Aorta (tissue), 5 donors: ENCODE data around the gene SRCAP. TPM values are rescaled to one million over a fixed set of nuclear protein-coding genes. Genes with fewer than 3 reads are reported as not detected.

Source experiments
- ATAC-seq: fragments of 200-7000 bp; cut with Tn5 transposase; one replicate; pipeline ENCODE4 v1.9.1; 2022; ENCODE audit warnings: moderate library complexity; ENCODE audit not compliant: low FRiP score
- DNase-seq, 2 donors: peaks; one replicate each; pipeline ENCODE4 v3.0.0-alpha.2; 2020
- H3K27ac ChIP-seq, 2 donors: one replicate each; pipeline ENCODE4 v1.5.1; 2013; ENCODE audit warnings: low read length in 2 of 2, mild to moderate bottlenecking in 2 of 2, moderate library complexity in 2 of 2, control low read depth in 1 of 2, inconsistent platforms in 1 of 2, low read depth in 1 of 2
- H3K27me3 ChIP-seq, 2 donors: one replicate each; pipeline ENCODE4 v1.6.1; 2013; ENCODE audit warnings: control low read depth in 1 of 2, low read length in 1 of 2, mild to moderate bottlenecking in 1 of 2, moderate library complexity in 1 of 2; ENCODE audit not compliant: insufficient read depth in 2 of 2, control insufficient read depth in 1 of 2
- H3K36me3 ChIP-seq, 2 donors: one replicate each; pipeline ENCODE4 v1.6.1; 2013; ENCODE audit warnings: control low read depth in 1 of 2, low read length in 1 of 2, mild to moderate bottlenecking in 1 of 2; ENCODE audit not compliant: insufficient read depth in 2 of 2, control insufficient read depth in 1 of 2
- H3K4me1 ChIP-seq, 2 donors: one replicate each; pipeline ENCODE4 v1.6.1; 2013; ENCODE audit warnings: low read length in 2 of 2, control low read depth in 1 of 2, mild to moderate bottlenecking in 1 of 2, moderate library complexity in 1 of 2; ENCODE audit not compliant: insufficient read depth in 2 of 2, control insufficient read depth in 1 of 2
- H3K4me3 ChIP-seq, 2 donors: one replicate each; pipeline ENCODE4 v1.5.1; 2013; ENCODE audit warnings: low read length in 2 of 2, control low read depth in 1 of 2, mild to moderate bottlenecking in 1 of 2
- H3K9me3 ChIP-seq: one replicate; pipeline ENCODE4 v1.6.1; 2013; ENCODE audit warnings: mild to moderate bottlenecking, low read length; ENCODE audit not compliant: control insufficient read depth
- WGBS, 2 donors: extraction: QIAGEN DNeasy Blood & Tissue Kit; methylation state at CpG; one replicate each; pipeline ENCODE4 v1.1.7; 2013; 5-methylcytosine and 5-hydroxymethylcytosine counted together
- intact Hi-C, 2 donors: fragments of 100-400 bp; cut with DNase I; formaldehyde crosslinking; loops; one replicate each; pipeline versions ENCODE4 v1.14.2 to v1.15.0; 2022
- polyA plus RNA-seq, 2 donors: library from polyadenylated mRNA; stranded (reverse); fragments of 200-250 nt; gene quantifications; one replicate each; pipeline ENCODE4 v1.2.3, GENCODE V29; 2013
- total RNA-seq, 2 donors: library from RNA; stranded (reverse); fragmentation: NEBNext Ultra II Directional; extraction: Animal tissue kit (Norgen Biotek cat#: 25700); gene quantifications; one replicate each; pipeline ENCODE4 v1.2.1, GENCODE V29; 2021
- donor health status: healthy with polysubstance abuse.
- donor health status: Bipolar disorder and iron deficiency.
- donor health status: DM: no; HTN: no; CAD: no.
- donor health status: DM: no; HTN: no; CAD: no.
- donor health status: DM: yes; HTN: yes; CAD: no.

Gene SRCAP
- total and polyA plus RNA-seq, 4 donors = 7.1 to 66.2 (median 34.9) TPM

DNA sequence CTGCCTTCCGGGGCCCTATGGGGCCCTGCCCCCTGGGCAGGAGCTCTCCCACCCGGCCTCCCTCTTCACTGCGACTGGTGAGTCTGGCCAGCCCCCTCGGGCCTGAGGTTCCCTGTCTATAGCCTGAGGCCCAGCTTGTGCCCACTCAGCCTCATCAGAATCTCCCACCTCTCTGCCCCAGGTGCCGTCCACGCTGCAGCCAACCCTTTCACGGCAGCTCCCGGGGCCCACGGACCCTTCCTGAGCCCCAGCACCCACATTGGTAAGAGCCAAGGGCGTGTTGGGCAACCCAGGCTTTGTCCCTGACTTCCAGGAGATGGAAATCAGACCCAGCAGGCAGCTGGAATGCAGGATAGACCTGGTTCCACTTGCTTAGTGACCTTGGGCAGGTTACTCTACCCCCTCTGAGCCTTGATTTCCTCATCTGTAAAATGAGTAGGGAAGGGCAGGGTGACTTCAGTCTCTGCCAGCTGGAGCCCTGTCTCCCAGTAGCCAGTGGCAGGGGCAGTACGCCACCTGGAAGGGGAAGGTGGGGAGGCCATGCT lies 31.5 kb upstream of the SRCAP start:
- no peak for DNase-seq
- Histone ChIP-seq H3K27ac (no peak overlapping the region), H3K36me3 (peaks cover 0 to 13% of the 10 kb centered on the region in 2 donors), H3K4me3 (no peak overlapping the region), H3K4me1 (no peaks in the 10 kb centered on the region), H3K9me3 (no peaks in the 10 kb centered on the region), H3K27me3 (no peaks in the 10 kb centered on the region)
- WGBS, 2 donors = 83 to 91% methylated on average over 11 of the region's 11 CpGs
- ATAC-seq = no peak
- intact Hi-C loops = no loop called here

DNA sequence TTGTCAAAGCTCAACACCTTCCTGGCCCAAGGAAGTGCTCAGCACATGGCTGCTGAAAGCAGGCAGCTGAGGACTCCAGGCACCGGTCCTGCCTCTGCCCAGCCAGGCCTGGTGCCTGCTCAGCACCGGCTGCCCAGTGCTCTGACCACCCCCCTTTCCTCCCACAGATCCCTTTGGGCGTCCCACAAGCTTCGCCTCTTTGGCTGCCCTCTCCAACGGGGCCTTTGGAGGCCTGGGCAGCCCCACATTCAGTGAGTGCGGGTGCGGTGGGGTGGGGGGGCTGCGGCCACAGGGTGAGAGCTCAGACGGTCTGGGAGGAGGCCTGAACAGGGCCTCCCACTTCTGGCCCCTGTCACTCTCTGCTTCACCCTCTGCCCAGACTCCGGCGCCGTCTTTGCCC lies 30.6 kb upstream of the SRCAP start:
- ATAC-seq (no peak), DNase-seq (no peak)
- Histone ChIP-seq H3K9me3 (no peaks in the 10 kb centered on the region), H3K4me3 (no peak overlapping the region), H3K27ac (no peak overlapping the region), H3K4me1 (no peaks in the 10 kb centered on the region), H3K36me3 (peaks cover 0 to 11% of the 10 kb centered on the region in 2 donors), H3K27me3 (no peaks in the 10 kb centered on the region)
- intact Hi-C loops = no loop called here
- 83 to 84% methylated on average over 10 to 12 of the region's 12 CpGs for WGBS, 2 donors

DNA sequence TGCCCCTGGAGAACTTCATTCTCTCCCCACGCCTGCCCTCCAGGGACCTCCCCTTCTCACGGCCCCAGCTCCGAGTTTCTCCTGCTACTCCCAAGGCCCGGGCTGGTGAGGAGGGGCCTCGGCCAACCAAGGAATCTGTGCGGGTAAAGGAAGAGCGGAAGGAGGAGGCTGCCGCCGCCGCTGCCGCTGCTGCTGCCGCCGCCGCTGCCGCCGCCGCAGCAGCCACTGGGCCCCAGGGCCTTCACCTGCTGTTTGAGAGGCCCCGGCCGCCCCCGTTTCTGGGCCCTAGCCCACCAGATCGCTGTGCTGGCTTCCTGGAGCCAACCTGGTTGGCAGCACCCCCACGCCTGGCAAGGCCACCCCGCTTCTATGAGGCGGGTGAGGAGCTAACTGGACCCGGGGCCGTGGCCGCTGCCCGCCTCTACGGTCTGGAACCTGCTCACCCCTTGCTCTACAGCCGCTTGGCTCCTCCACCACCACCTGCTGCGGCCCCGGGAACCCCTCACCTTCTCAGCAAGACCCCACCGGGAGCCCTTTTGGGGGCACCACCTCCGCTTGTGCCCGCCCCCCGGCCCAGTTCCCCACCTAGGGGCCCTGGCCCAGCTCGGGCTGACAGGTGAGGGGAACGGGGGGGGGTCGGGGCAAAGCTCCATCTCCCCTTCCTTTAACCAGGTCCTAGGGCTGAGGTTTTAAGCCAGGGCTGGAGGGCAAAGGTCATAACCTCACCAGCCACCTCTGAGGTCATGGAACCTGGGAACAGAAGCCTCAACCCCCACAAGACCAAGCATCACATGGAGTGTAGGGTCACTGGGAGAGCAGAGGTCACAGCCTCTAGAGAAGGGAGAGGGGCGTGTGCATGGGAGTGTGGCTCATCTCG lies 29.7 kb upstream of the SRCAP start:
- DNase-seq (no peak), ATAC-seq (no peak)
- 87 to 89% methylated on average over 36 to 41 of the region's 41 CpGs for WGBS, 2 donors
- Histone ChIP-seq H3K27me3 (no peaks in the 10 kb centered on the region), H3K9me3 (no peaks in the 10 kb centered on the region), H3K27ac (no peak overlapping the region), H3K4me1 (no peaks in the 10 kb centered on the region), H3K36me3 (peaks cover 0 to 11% of the 10 kb centered on the region in 2 donors), H3K4me3 (no peak overlapping the region)
- intact Hi-C loops = no loop called here

DNA sequence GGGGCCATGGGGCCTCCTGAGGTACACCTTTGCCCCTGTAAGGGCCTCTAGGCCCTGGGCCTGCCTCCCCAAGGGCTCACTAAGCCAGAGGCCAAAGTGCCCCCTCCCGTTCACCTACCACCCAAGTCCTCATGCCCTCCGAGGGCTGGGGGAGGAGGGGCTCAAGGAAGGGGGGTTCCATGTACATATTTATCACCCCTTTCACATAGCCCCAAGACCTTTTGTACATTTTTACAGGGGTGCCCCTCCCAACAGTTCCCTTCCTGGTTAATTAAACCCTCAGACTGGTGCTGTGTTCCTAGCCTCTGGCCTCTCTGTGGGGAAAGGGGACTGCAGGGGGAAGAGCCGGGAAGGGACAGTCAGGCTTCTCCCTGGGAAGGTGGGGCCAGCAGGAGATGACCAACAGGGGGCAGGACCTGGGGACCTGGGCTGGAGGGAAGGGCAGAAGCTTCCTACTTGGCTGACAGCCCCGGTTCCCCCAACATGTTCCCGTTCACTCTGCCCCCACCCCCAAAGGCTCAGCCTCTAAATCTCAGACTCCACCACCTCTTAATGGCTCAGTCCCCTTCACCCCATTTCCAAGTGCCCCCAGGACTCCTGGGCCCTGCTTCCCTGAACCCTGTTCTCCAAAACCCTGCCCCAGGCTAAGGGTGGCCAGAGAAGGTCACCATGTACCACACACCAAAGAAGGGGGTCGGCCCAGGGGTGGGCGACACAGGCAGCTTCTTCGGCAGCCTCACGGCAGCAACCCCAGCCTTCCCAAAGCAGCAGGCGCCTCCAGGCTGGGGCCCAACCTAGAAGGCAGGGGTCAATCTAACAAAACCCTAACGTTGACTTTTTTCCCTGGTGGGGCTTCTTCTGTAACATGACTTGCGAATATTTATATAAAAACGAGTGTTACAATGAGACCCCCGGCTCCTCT lies 28.8 kb upstream of the SRCAP start:
- ATAC-seq = no peak
- Histone ChIP-seq H3K36me3 (peaks cover 0 to 10% of the 10 kb centered on the region in 2 donors), H3K27me3 (no peaks in the 10 kb centered on the region), H3K4me3 (no peak overlapping the region), H3K9me3 (no peaks in the 10 kb centered on the region), H3K27ac (no peak overlapping the region), H3K4me1 (no peaks in the 10 kb centered on the region)
- no peak for DNase-seq
- WGBS, 2 donors = 81 to 83% methylated on average over 13 to 14 of the region's 14 CpGs
- intact Hi-C loops = no loop called here

GRCh38 chr16:30675143-30675542 lies 23.8 kb upstream of the SRCAP start:
- H3K4me3 ChIP-seq = no peak overlapping the region
- DNase-seq (no peak), ATAC-seq (no peak)
- H3K36me3 ChIP-seq = no peaks in the 10 kb centered on the region
- no peaks in the 10 kb centered on the region for H3K9me3 ChIP-seq
- no peaks in the 10 kb centered on the region for H3K4me1 ChIP-seq
- H3K27ac ChIP-seq = no peak overlapping the region
- 87% methylated on average over 10 of the region's 10 CpGs for WGBS, 2 donors
- H3K27me3 ChIP-seq = no peaks in the 10 kb centered on the region
- intact Hi-C loops = no loop called here

- ATAC-seq = no peak
- intact Hi-C loops = no loop called here
- 75 to 77% methylated on average over 11 of the region's 11 CpGs for WGBS, 2 donors
Measured at GRCh38 chr16:30677931-30678585, 20.9 kb upstream of the SRCAP start.

DNA sequence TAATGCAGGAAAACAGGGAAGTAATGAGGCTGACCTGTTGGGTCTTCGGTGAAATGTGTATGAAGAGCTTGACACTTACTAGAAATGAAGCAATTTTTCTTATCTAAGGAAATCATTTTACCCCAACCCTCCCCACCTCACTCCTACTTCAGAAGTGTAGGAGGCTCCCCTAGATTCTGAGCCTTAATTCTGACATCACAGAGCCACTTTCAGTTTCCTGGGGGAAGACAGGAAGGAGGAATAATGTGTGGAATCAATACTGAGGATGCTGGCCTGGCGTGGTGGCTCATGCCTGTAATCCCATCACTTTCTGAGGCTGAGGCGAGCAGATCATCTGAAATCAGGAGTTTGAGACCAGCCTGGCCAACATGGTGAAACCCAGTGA lies 20.4 kb upstream of the SRCAP start:
- intact Hi-C loops = no loop called here
- no peaks in the 10 kb centered on the region for H3K4me1 ChIP-seq
- ATAC-seq (no peak), DNase-seq (no peak)
- H3K27me3 ChIP-seq = no peaks in the 10 kb centered on the region
- WGBS, 2 donors = 79 to 83% methylated on average over 3 of the region's 3 CpGs
- H3K27ac ChIP-seq = no peak overlapping the region
- no peaks in the 10 kb centered on the region for H3K36me3 ChIP-seq
- no peak overlapping the region for H3K4me3 ChIP-seq
- H3K9me3 ChIP-seq = no peaks in the 10 kb centered on the region

More at GRCh38 chr16:30677931-30678585, 20.9 kb upstream of the SRCAP start:
- no peak overlapping the region for H3K27ac ChIP-seq
- no peaks in the 10 kb centered on the region for H3K9me3 ChIP-seq
- no peaks in the 10 kb centered on the region for H3K27me3 ChIP-seq
- no peak overlapping the region for H3K4me3 ChIP-seq
- no peaks in the 10 kb centered on the region for H3K36me3 ChIP-seq
- DNase-seq = no peak
- no peaks in the 10 kb centered on the region for H3K4me1 ChIP-seq

DNA sequence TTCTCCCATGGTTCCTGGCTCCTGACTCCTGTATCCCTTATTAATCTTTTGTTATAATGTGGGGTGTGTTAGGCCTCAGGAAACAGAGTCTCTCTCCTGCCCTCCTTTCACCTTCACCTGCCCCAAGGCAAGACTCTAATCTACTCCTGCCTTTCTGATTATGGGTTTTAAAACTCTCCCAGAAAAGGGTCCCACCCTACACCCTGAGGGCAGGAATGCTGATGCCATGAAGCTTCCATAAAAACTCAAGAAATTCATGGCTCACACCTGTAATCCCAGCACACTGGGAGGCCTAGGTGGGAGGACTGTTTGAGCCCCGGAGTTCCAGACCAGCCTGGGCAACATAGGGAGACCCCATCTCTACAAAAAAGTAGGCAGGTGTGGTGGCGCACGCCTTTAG lies 18.6 kb upstream of the SRCAP start:
- no peaks in the 10 kb centered on the region for H3K4me1 ChIP-seq
- no peaks in the 10 kb centered on the region for H3K9me3 ChIP-seq
- no peaks in the 10 kb centered on the region for H3K36me3 ChIP-seq
- ATAC-seq (no peak), DNase-seq (no peak)
- intact Hi-C loops = no loop called here
- WGBS, 2 donors = 93% methylated on average over 3 of the region's 3 CpGs
- H3K4me3 ChIP-seq = no peak overlapping the region
- H3K27ac ChIP-seq = no peak overlapping the region
- no peaks in the 10 kb centered on the region for H3K27me3 ChIP-seq
